ENCODE data around the gene PAPPA2. TPM values are rescaled to one million over a fixed set of nuclear protein-coding genes. Genes with fewer than 3 reads are reported as not detected.

The PAPPA2 gene
- total and polyA plus RNA-seq, 2 donors (not counting 1 experiment from before 2014, with no cell fraction given), result not detected

DNA sequence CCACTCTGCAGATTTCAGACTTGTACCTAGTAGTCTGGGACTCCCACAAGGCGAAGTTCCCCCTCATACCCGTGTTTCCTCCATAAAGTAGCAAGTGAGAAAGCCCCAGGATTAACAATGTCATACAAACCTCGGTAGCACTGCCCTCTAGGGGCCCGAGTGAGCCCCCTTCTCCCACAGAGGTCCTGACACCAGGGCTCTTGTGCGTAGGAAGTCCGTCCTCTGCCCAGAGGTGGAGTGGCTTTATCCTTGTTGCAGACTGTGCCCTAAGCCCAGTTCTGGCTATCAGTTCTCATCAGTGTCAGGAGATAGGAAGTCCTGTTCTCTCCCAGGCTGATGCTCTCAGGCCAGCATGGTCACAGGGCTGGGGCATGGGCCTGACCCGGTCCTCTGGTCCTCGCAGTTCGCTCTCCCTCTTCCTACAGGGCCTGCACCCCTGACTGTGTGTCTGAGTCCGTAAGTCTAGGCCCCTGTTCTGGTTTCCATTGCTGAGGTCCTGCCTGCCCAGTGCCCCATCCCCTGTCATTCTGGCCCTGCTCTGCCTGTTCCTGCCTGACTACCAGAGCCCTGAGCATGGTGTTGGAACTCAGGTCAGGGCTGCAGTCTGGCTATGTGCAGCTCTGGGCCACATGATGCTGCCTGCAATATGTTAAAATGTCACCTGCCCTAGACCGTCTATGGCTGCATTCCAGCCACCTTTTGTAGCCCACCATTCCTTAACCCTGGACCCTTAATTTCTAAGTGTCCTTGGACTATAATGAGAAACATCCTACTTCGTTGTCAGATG, 416.0 kb downstream of the PAPPA2 start:
- no peaks in the 10 kb centered on the region for H3K27me3 ChIP-seq (replicated peaks in 1 of 4; ENCODE audit: control extremely low read depth in 1 of 4, control insufficient read depth in 3 of 4, insufficient read depth in 4 of 4, low read length in 3 of 4)
- ChIA-PET POLR2A (no interaction called here), CTCF (no interaction called here)
- no peaks in the 10 kb centered on the region for H3K79me2 ChIP-seq (ENCODE audit: control insufficient read depth, insufficient read depth, low read length)
- WGBS (ENCODE audit: insufficient coverage), result 74% methylated on average over 12 of the region's 12 CpGs
- H3K4me2 ChIP-seq (replicated peaks; ENCODE audit: low read depth, low read length, poor library complexity, severe bottlenecking), result no peak overlapping the region
- H3K36me3 ChIP-seq (replicated peaks in 1 of 2; ENCODE audit: control extremely low read depth in 1 of 2, control insufficient read depth in 1 of 2, extremely low read depth in 1 of 2, insufficient read depth in 2 of 2, low read length in 1 of 2), result no peaks in the 10 kb centered on the region
- no peak for DNase-seq
- no peaks in the 10 kb centered on the region for H4K20me1 ChIP-seq (ENCODE audit: control insufficient read depth, insufficient read depth, low read length, poor library complexity, severe bottlenecking)
- no peaks in the 10 kb centered on the region for H3K4me1 ChIP-seq (ENCODE audit: control insufficient read depth in 2 of 2, insufficient read depth in 2 of 2, low read length in 2 of 2)
- H3K4me3 ChIP-seq (ENCODE audit: control extremely low read depth in 1 of 5, extremely low read depth in 1 of 5, insufficient read depth in 1 of 5, low read depth in 2 of 5, low read length in 4 of 5), result no peak overlapping the region
- H3K9ac ChIP-seq (ENCODE audit: low read length), result no peak overlapping the region
- no peak for TF ChIP-seq EZH2 (IDR thresholded peaks at IDR 0.05; ENCODE audit: borderline replicate concordance, insufficient read depth, low read depth, low read length, poor library complexity, severe bottlenecking)
- TF ChIP-seq, protein P1, sequence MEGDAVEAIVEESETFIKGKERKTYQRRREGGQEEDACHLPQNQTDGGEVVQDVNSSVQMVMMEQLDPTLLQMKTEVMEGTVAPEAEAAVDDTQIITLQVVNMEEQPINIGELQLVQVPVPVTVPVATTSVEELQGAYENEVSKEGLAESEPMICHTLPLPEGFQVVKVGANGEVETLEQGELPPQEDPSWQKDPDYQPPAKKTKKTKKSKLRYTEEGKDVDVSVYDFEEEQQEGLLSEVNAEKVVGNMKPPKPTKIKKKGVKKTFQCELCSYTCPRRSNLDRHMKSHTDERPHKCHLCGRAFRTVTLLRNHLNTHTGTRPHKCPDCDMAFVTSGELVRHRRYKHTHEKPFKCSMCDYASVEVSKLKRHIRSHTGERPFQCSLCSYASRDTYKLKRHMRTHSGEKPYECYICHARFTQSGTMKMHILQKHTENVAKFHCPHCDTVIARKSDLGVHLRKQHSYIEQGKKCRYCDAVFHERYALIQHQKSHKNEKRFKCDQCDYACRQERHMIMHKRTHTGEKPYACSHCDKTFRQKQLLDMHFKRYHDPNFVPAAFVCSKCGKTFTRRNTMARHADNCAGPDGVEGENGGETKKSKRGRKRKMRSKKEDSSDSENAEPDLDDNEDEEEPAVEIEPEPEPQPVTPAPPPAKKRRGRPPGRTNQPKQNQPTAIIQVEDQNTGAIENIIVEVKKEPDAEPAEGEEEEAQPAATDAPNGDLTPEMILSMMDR (IDR thresholded peaks at IDR 0.05), result no peak
- Mint-ChIP-seq H3K27ac (no peak overlapping the region), H3K4me1 (no peaks in the 10 kb centered on the region), H3K9me3 (ENCODE audit: insufficient read depth) (no peaks in the 10 kb centered on the region), H3K27me3 (no peaks in the 10 kb centered on the region), H3K4me3 (no peak overlapping the region)
- no peak overlapping the region for H3K27ac ChIP-seq (ENCODE audit: low read length in 2 of 2)
- H2AFZ ChIP-seq (ENCODE audit: insufficient read depth, low read depth, low read length, poor library complexity, severe bottlenecking), result no peak overlapping the region
- H3K9me3 ChIP-seq (ENCODE audit: control extremely low read depth in 1 of 3, control insufficient read depth in 2 of 3, insufficient read depth in 1 of 3, low read length in 2 of 3), result no peaks in the 10 kb centered on the region
- no peak for ATAC-seq (ENCODE audit: low read depth)
- intact Hi-C loops (cut with micrococcal nuclease), result no loop called here

All from B cell (primary cell).